ENCODE measurements around the gene LRRC14B. TPM values are rescaled to one million over a fixed set of nuclear protein-coding genes. Genes with fewer than 3 reads are reported as not detected.
"Not testable (repeated sequence)": the region's sequence is repeated elsewhere in the genome, so short reads cannot be mapped to it uniquely, and the experiment has no call there.

Gene LRRC14B
- total RNA-seq, 1 donor from 2014 or later, result not detected

DNA sequence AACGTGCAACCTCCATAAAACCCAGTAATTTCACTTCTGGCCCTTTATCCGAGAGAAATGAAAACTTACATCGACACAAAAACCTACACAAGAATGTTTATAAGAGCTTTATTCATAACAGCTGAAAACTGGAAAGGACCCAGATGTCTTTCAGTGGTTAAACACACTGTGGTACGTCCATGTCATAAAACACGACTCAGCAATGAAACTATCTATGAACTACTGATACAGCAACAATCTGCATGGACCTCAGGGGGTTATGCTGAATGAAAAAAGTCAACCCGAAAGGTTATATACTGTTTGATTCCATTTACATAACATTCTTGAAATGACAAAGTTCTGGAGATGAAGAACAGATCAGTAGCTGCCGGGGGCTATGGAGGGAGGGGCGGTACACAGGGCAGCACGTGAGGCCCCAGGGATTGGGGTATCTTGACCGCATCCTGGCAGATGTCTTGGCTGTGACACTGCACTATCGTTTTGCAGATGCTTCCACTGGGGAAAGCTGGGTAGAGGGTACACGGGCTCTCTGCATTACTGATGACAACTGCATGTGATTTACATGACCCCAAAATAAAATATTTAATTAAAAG lies 22.6 kb downstream of the LRRC14B start:
- Histone ChIP-seq H3K27ac (no peak overlapping the region), H3K4me1 (peaks cover 17% of the 10 kb centered on the region), H3K9me3 (no peaks in the 10 kb centered on the region), H3K27me3 (no peaks in the 10 kb centered on the region), H3K4me3 (no peak overlapping the region), H3K36me3 (no peaks in the 10 kb centered on the region)
- TF ChIP-seq, protein P1, sequence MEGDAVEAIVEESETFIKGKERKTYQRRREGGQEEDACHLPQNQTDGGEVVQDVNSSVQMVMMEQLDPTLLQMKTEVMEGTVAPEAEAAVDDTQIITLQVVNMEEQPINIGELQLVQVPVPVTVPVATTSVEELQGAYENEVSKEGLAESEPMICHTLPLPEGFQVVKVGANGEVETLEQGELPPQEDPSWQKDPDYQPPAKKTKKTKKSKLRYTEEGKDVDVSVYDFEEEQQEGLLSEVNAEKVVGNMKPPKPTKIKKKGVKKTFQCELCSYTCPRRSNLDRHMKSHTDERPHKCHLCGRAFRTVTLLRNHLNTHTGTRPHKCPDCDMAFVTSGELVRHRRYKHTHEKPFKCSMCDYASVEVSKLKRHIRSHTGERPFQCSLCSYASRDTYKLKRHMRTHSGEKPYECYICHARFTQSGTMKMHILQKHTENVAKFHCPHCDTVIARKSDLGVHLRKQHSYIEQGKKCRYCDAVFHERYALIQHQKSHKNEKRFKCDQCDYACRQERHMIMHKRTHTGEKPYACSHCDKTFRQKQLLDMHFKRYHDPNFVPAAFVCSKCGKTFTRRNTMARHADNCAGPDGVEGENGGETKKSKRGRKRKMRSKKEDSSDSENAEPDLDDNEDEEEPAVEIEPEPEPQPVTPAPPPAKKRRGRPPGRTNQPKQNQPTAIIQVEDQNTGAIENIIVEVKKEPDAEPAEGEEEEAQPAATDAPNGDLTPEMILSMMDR (IDR thresholded peaks at IDR 0.05), result no peak
- intact Hi-C loops (cut with DNase I), result no loop called here
- DNase-seq (ENCODE audit: extremely low spot score in 2 of 2), result no peak

GRCh38 chr5:215256-215655 lies 24.0 kb downstream of the LRRC14B start:
- H3K27ac ChIP-seq; H3K9me3 ChIP-seq; H3K36me3 ChIP-seq; H3K27me3 ChIP-seq; DNase-seq (ENCODE audit: extremely low spot score in 2 of 2); intact Hi-C loops (cut with DNase I); H3K4me3 ChIP-seq: not testable (repeated sequence)
- H3K4me1 ChIP-seq, result peaks cover 24% of the 10 kb centered on the region

GRCh38 chr5:216076-216475 lies 24.8 kb downstream of the LRRC14B start:
- DNase-seq (ENCODE audit: extremely low spot score in 2 of 2); H3K36me3 ChIP-seq; H3K4me3 ChIP-seq; intact Hi-C loops (cut with DNase I); H3K27me3 ChIP-seq; H3K27ac ChIP-seq; H3K9me3 ChIP-seq: not testable (repeated sequence)
- peaks cover 31% of the 10 kb centered on the region for H3K4me1 ChIP-seq

DNA sequence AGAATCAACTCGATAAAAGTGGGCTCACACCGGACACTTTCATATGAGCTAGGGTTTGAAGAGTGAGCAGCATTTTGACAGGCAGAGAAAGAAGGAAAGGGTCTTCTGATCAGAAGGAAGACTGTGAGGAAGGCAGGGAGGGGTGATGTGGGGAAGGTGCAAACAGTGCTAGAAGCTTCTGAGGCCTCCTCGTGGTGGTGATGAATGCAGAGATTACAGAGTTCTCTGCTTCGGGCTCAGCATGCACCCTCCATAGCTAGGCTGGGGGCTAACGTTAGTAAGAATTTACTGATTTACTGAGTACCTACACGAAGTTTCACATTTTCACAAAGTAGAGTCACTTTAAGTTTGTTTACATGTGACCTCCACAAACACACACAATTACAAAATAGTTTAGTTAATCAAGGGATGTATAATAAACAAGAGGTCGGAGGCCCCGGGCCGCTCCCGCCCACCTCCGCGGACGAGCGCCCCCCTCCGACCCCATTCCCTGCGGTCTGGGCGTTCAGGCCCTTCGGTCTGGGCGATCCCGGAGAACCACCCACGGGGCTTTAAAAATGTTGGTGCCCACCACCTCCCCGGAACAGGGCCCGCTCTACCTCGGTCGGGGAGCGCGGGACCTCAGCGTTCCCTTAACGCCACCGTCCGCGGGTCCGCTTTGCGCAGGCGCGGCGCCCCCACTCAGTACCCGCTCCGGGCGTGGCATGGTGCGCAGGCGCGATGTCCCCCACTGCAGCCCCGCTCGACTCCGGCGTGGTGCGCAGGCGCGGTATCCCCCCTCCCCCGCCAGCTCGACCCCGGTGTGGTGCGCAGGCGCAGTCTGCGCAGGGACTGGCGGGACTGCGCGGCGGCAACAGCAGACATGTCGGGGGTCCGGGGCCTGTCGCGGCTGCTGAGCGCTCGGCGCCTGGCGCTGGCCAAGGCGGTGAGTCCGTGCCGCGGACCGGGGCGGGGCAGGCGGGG lies 26.5 kb downstream of the LRRC14B start, which contains the start of the genes CCDC127 and SDHA:
Gene CCDC127 (minus strand): TSS at position 660 of the 963 bp plus-strand sequence. CDS start 1,304 bp downstream, outside the sequence.
Gene SDHA (plus strand): TSS at position 827 of the 963 bp plus-strand sequence. CDS start 36 bp downstream, at position 863.
- Histone ChIP-seq H3K4me3 (peak within 1 kb of the TSS; percentile 92 to 100), H3K4me1 (peaks cover 41% of the 10 kb centered on the region), H3K27ac (peak within 1 kb of the TSS; percentile 90)
- H3K9me3 ChIP-seq, H3K36me3 ChIP-seq, H3K27me3 ChIP-seq: not testable (repeated sequence)
- TF ChIP-seq POLR2A (IDR thresholded peaks at IDR 0.05), result peak in 1 of 2 donors; percentile 91
- TF ChIP-seq, protein P1 (IDR thresholded peaks at IDR 0.05), result peak in 2 of 3 experiments; percentile 40 to 44
- peak; percentile 81 to 93 for TF ChIP-seq POLR2AphosphoS5 (IDR thresholded peaks at IDR 0.05; ENCODE audit: insufficient read depth in 1 of 2, low read depth in 1 of 2)
- intact Hi-C loops (cut with DNase I), result loop anchor here (2.0 kb wide), 1 partner anchor 53 kb away; the partner anchor contains the start of gene PDCD6
- DNase-seq (ENCODE audit: extremely low spot score in 2 of 2), result peak in 1 of 2 donors; percentile 92

- H3K36me3 ChIP-seq, result no peaks in the 10 kb centered on the region
- no peak for DNase-seq (ENCODE audit: extremely low spot score in 2 of 2)
- peak overlapping the region; percentile 90 for H3K27ac ChIP-seq
- peaks cover 47% of the 10 kb centered on the region for H3K4me1 ChIP-seq
- no peak for TF ChIP-seq POLR2A (IDR thresholded peaks at IDR 0.05)
- TF ChIP-seq, protein P1 (IDR thresholded peaks at IDR 0.05), result no peak
- TF ChIP-seq POLR2AphosphoS5 (IDR thresholded peaks at IDR 0.05; ENCODE audit: insufficient read depth in 1 of 2, low read depth in 1 of 2), result no peak
- peak overlapping the region; percentile 92 to 100 for H3K4me3 ChIP-seq
- H3K9me3 ChIP-seq, result no peaks in the 10 kb centered on the region
- intact Hi-C loops (cut with DNase I), result loop anchor here (2.0 kb wide), 1 partner anchor 52 kb away; the partner anchor contains the start of gene PDCD6
- H3K27me3 ChIP-seq, result no peaks in the 10 kb centered on the region
Observed at GRCh38 chr5:218457-219291, 27.4 kb downstream of the LRRC14B start.

Measured in vagina (tissue), 2 donors.